Activated CD4-positive, alpha-beta T cell treated with anti-CD3 and anti-CD28 coated beads for 36 hours (primary cell): ENCODE results near the gene APOBEC2. TPM values are rescaled to one million over a fixed set of nuclear protein-coding genes. Genes with fewer than 3 reads are reported as not detected.

ENCODE experiments used
- ATAC-seq: fragments of 200-7000 bp; cut with Tn5 transposase; one replicate; pipeline ENCODE4 v1.10.0; 2021; ENCODE audit warnings: mild to moderate bottlenecking, moderate library complexity
- CTCF ChIA-PET: fragments of 350-600 bp; sonication (Branson Sonifier 250); formaldehyde crosslinking; loops from one replicate; lab custom pipeline; 2021; ENCODE audit warnings: antibody characterized with exemption; lab: Charles Lee
- POLR2A ChIA-PET: fragments of 350-600 bp; sonication (Branson Sonifier 250); formaldehyde crosslinking; loops from one replicate; lab custom pipeline; 2021; ENCODE audit warnings: antibody characterized with exemption, inconsistent platforms; lab: Charles Lee
- DNase-seq: peaks from one replicate; pipeline ENCODE4 v3.0.0-alpha.2; 2020
- H3K27ac Mint-ChIP-seq: one replicate; pipeline ENCODE4 v1.8.0; 2021; ENCODE audit warnings: mixed read lengths
- H3K27me3 Mint-ChIP-seq: one replicate; pipeline ENCODE4 v1.8.0; 2021; ENCODE audit warnings: mixed read lengths
- H3K36me3 Mint-ChIP-seq: one replicate; pipeline ENCODE4 v1.8.0; 2021; ENCODE audit warnings: low read depth, mixed read lengths
- H3K4me1 Mint-ChIP-seq: one replicate; pipeline ENCODE4 v1.8.0; 2021; ENCODE audit warnings: mixed read lengths
- H3K4me3 Mint-ChIP-seq: one replicate; pipeline ENCODE4 v1.8.0; 2021; ENCODE audit warnings: mild to moderate bottlenecking, moderate library complexity, mixed read lengths
- H3K9me3 Mint-ChIP-seq: one replicate; pipeline ENCODE4 v1.8.0; 2021; ENCODE audit warnings: low read depth, mixed read lengths
- intact Hi-C, 2 experiments: fragments of 100-400 bp; cut with DNase I in 1 of 2; cut with micrococcal nuclease in 1 of 2; formaldehyde crosslinking; loops; one replicate each; pipeline versions ENCODE4 v1.14.2 to v1.15.1; 2022 to 2024; cut with DNase I, micrococcal nuclease
- total RNA-seq, 2 experiments: library from RNA; stranded (reverse); gene quantifications; one replicate each; pipeline ENCODE4 v1.2.3, GENCODE V29; 2021

APOBEC2 gene
- total RNA-seq, 2 experiments from 2014 or later, result not detected

DNA sequence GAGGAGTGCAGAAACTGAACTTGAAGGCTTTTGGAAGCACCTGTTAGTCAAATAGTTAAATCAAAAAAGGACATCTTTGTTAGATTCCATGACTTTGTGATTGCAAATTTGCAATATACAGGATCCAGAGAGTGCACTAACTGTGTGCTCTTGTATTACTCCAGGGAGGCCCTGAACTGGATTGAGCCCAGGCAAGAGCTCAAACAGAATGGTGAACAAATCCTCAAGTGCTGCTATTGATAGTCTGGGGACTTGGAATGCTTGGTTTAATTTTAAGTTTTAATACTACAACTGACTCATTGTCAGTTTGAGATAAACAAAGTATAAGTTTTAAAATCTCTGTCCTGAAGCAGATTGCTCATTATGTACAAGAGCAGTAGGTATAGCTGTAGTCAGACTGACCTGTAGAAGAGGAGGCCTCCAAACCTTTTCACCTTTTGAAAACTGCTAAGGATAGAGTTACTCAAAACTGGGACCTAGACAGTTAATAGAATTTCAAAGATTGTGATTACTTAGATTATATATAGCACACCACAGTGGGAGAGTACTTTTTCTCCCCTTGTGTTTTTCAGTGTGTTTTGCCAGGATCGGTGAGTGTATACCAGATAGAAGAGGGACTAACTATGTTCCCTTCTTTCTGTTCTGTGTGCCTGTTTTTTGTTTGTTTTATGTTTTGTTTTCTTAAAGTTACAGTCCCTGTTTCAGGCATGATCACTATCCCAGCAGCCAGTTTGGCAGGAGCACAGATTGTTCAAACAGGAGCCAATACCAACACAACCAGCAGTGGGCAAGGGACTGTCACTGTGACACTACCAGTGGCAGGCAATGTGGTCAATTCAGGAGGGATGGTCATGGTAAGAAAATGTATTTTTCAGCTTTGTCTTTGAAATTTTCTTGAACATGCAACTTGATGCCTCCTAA lies 38.1 kb downstream of the APOBEC2 start:
- ChIA-PET POLR2A (no interaction called here), CTCF (interaction anchor here (0.6 to 2.3 kb wide), 5 partner anchors 8 to 227 kb away, joined by 3 to 15 read pairs (median 4); no protein-coding TSS in a partner anchor)
- no peak for DNase-seq
- Mint-ChIP-seq H3K27me3 (no peaks in the 10 kb centered on the region), H3K9me3 (no peaks in the 10 kb centered on the region), H3K4me1 (no peaks in the 10 kb centered on the region), H3K27ac (no peak overlapping the region), H3K36me3 (peaks cover 47% of the 10 kb centered on the region), H3K4me3 (no peak overlapping the region)
- ATAC-seq, result no peak
- intact Hi-C loops, result loop anchor here in 1 of 2 experiments (5.0 kb wide), 2 partner anchors 91 to 226 kb away; no protein-coding TSS in a partner anchor

DNA sequence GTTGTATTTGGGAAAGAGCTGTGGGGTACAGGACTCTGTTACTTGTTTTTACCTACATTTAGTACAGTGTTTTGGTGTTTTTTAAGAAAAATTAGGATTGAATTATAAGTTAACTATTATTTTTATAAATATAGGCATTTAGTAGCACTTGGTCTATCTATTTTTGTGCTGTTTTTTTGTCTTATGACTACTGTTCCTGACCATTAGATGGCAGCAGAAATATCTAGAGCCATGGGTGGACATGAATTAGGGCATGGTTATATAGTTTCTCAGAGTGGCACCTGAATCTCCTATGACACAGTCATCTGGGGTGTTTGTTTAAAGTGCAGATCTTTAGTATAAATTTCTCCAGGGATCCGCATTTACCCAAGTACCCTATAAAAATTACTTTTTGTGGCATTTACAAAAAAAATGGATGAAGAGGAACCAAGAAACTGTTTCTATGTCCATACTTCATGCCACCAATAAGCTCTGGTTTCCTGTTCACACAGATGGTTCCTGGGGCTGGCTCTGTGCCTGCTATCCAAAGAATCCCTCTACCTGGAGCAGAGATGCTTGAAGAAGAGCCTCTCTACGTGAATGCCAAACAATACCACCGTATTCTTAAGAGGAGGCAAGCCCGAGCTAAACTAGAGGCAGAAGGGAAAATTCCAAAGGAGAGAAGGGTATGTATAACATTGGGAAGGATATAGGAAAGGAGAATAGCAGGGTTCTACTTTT lies 39.6 kb downstream of the APOBEC2 start:
- Mint-ChIP-seq H3K9me3 (no peaks in the 10 kb centered on the region), H3K4me1 (no peaks in the 10 kb centered on the region), H3K36me3 (peaks cover 59% of the 10 kb centered on the region), H3K27me3 (no peaks in the 10 kb centered on the region), H3K4me3 (no peak overlapping the region), H3K27ac (no peak overlapping the region)
- no peak for DNase-seq
- CTCF ChIA-PET, result interaction anchor here (0.9 to 2.3 kb wide), 7 partner anchors 9 to 225 kb away, joined by 3 to 15 read pairs (median 5); no protein-coding TSS in a partner anchor
- peak; percentile 36 for ATAC-seq
- intact Hi-C loops, result loop anchor here (1.0 to 5.0 kb wide), 3 partner anchors 90 to 225 kb away; no protein-coding TSS in a partner anchor
- POLR2A ChIA-PET, result no interaction called here

DNA sequence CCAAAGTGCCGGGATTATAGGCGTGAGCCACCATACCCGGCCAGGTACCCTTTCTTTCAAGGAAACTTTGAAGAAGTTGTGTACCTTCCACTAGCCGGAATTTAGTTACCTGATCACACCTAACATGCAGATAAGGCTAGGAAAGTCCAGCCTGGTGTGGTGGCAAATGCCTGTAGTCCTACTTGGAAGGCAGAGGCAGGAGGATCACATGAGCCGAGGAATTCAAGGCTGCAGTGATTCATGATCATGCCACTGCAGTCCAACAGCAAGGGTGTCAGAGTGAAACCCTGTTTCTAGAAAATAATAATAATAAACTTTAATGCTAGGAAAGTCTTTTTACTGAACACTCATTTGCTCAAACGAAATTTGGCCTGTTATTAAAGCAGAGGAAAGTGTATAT lies 40.7 kb downstream of the APOBEC2 start:
- Mint-ChIP-seq H3K4me1 (no peaks in the 10 kb centered on the region), H3K27ac (no peak overlapping the region), H3K4me3 (no peak overlapping the region), H3K27me3 (no peaks in the 10 kb centered on the region), H3K9me3 (no peaks in the 10 kb centered on the region), H3K36me3 (peaks cover 68% of the 10 kb centered on the region)
- intact Hi-C loops, result loop anchor here in 1 of 2 experiments (5.0 kb wide), 2 partner anchors 89 to 224 kb away; no protein-coding TSS in a partner anchor
- ChIA-PET POLR2A (no interaction called here), CTCF (interaction anchor here (0.8 kb wide), 1 partner anchor 84 kb away, joined by 3 read pairs; no protein-coding TSS in a partner anchor)
- ATAC-seq (no peak), DNase-seq (no peak)

DNA sequence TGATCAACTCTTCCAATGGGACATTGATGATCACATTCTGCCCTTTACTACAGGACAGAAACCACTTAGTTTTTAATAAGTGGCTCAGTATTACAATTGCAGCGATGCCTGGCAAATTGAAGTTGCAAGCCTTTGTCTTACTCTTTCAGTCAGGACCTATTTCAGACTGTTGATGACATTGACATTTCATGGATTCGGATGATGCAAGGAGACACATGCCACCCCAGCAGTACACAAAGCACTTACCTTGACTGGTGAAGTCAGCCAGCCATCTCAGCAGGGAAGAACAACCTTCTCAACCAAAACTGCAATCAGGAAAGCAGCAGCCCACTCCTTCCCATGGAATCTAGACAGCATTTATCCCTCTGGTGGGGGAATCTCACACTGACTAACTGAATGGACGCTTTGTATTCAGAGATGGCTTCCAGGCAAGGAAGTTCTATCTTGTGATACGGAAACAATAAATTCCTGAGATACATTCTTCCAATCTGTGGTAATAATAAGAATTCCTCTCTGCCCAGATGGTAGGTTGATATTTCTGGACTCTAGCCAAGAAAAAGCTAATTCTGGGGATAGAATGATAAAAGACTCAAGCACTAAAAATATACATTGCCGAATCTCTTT lies 44.6 kb downstream of the APOBEC2 start:
- peaks cover 75% of the 10 kb centered on the region for H3K36me3 Mint-ChIP-seq
- CTCF ChIA-PET, result no interaction called here

DNA sequence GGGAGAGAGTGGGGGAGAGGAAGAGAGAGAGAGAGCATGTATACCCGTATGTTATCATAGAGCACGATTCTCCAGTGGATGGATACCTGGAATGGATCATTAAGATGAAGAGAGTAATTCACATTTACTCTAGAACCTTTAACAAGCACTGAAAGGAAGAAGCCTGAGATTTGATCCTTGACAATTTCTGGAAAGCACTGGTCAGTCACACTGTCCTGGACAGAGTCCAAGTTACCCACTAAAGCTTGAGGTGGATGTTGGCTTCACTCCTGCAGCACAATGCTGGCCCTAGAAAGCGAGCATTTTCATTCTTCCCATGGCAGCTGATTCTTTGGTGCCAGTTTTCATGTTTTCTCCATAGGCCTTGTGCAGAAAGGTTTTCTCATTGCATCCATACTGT lies 45.4 kb downstream of the APOBEC2 start:
- DNase-seq, result no peak
- no peak for ATAC-seq
- Mint-ChIP-seq H3K27me3 (no peaks in the 10 kb centered on the region), H3K4me3 (no peak overlapping the region), H3K4me1 (no peaks in the 10 kb centered on the region), H3K36me3 (peaks cover 69% of the 10 kb centered on the region), H3K27ac (no peak overlapping the region), H3K9me3 (no peaks in the 10 kb centered on the region)
- intact Hi-C loops, result no loop called here
- ChIA-PET POLR2A (no interaction called here), CTCF (no interaction called here)

More for the DNA sequence above, 44.6 kb downstream of the APOBEC2 start:
- intact Hi-C loops, result no loop called here
- Mint-ChIP-seq H3K27ac (no peak overlapping the region), H3K4me1 (no peaks in the 10 kb centered on the region), H3K27me3 (no peaks in the 10 kb centered on the region), H3K9me3 (no peaks in the 10 kb centered on the region), H3K4me3 (no peak overlapping the region)
- ATAC-seq, result no peak
- DNase-seq, result no peak
- POLR2A ChIA-PET, result no interaction called here

DNA sequence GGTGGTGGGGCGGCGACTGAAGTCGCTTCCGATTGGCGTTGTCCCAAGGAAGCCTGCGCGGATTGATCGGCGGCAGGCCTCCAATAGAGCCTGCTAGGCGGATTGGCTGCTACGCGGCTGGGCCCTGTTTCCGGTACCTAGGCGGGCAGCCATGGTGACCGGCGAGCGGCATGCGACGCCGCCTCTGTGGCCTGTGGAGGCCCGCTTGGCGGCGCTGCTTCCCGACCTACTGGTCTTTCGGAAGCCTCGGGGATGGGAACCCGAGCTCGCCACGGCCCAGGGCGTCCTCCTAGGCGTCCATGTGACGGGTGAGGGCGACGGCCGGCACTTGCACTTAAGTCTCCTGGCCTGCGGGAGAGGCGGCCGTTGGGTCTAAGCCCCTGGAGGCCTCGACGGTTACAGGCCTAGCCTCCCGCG lies 47.9 kb downstream of the APOBEC2 start:
- Mint-ChIP-seq H3K27ac (no peak overlapping the region), H3K9me3 (no peaks in the 10 kb centered on the region), H3K36me3 (peaks cover 53% of the 10 kb centered on the region), H3K27me3 (no peaks in the 10 kb centered on the region), H3K4me1 (no peaks in the 10 kb centered on the region), H3K4me3 (no peak overlapping the region)
- POLR2A ChIA-PET, result interaction anchor here (0.7 kb wide), 1 partner anchor 19 kb away, joined by 3 read pairs; no protein-coding TSS in a partner anchor
- no peak for DNase-seq
- no peak for ATAC-seq
- CTCF ChIA-PET, result interaction anchor here (1.1 kb wide), 1 partner anchor 82 kb away, joined by 5 read pairs; no protein-coding TSS in a partner anchor
- intact Hi-C loops, result no loop called here

DNA sequence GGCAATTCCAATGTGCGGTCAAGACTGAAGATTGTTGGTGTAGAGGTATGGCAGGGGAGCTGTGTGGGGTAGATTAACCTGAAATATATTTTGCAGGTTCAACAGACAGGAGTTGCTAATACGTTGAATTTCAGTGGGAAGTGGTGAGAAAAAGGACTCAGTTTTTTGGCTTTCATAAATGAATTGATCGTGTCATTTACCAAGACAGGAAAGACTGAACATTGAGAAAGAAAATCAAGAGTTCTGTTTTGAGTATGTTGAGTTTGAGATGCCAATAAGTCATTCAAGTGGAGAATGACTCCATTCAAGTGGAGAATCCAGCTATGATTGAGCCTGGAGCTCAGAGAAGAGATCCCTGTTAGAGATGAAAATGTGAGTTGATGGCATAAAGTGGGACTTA lies 50.8 kb downstream of the APOBEC2 start:
- H3K4me3 Mint-ChIP-seq, result no peak overlapping the region
- H3K4me1 Mint-ChIP-seq, result no peaks in the 10 kb centered on the region
- ATAC-seq, result peak; percentile 89
- ChIA-PET POLR2A (interaction anchor here (0.8 to 1.0 kb wide), 2 partner anchors 15 to 96 kb away, joined by 4 to 5 read pairs; no protein-coding TSS in a partner anchor), CTCF (interaction anchor here (0.7 to 1.7 kb wide), 9 partner anchors 11 to 215 kb away, joined by 3 to 6 read pairs (median 4); no protein-coding TSS in a partner anchor)
- DNase-seq, result no peak
- H3K9me3 Mint-ChIP-seq, result no peaks in the 10 kb centered on the region
- no peak overlapping the region for H3K27ac Mint-ChIP-seq
- intact Hi-C loops, result loop anchor here (1.0 kb wide), 1 partner anchor 95 kb away; no protein-coding TSS in a partner anchor
- no peaks in the 10 kb centered on the region for H3K27me3 Mint-ChIP-seq
- peaks cover 28% of the 10 kb centered on the region for H3K36me3 Mint-ChIP-seq

DNA sequence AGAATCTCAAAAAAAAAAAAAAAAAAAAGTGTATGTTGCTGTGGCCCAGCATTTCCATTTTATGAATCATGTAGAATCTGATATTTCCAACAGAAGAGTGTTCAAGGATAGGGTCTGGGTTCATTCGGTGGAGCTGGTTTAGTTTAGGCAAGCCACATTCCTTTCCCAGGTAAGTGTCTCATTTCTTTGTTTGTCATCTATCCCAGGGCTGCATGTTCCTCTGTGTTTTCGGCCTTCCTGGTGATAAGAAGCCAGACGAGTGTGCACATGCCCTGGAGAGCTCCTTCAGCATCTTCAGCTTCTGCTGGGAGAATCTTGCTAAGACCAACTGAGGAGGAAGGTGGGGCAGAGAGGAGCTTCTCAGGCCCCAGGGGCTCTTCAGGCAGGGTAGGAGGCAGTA lies 58.0 kb downstream of the APOBEC2 start:
- Mint-ChIP-seq H3K4me1 (no peaks in the 10 kb centered on the region), H3K27me3 (no peaks in the 10 kb centered on the region), H3K9me3 (no peaks in the 10 kb centered on the region), H3K4me3 (no peak overlapping the region), H3K36me3 (no peaks in the 10 kb centered on the region), H3K27ac (no peak overlapping the region)
- ChIA-PET CTCF (interaction anchor here (0.6 to 1.6 kb wide), 2 partner anchors 71 to 216 kb away, joined by 3 to 4 read pairs; no protein-coding TSS in a partner anchor), POLR2A (no interaction called here)
- DNase-seq, result no peak
- intact Hi-C loops, result no loop called here
- ATAC-seq, result no peak

Other genes starting within 250 kb of the APOBEC2 start
- gene UNC5CL, start 14.0 kb upstream of the APOBEC2 start, total RNA-seq, result 1 to 10 TPM; 1.8 to 1.9 TPM
- not detected for gene TSPO2, start 10.7 kb upstream of the APOBEC2 start, total RNA-seq
- 10 to 100 TPM; 35.3 to 45.1 TPM for gene OARD1, start 19.2 kb downstream of the APOBEC2 start, total RNA-seq
- gene NFYA, start 19.8 kb downstream of the APOBEC2 start, total RNA-seq, result 10 to 100 TPM; 31.5 to 38.2 TPM
- not detected for gene TREML1, start 101.1 kb downstream of the APOBEC2 start, total RNA-seq
- not detected for gene TREM2, start 109.9 kb downstream of the APOBEC2 start, total RNA-seq
- 1 to 10 TPM; 7.1 to 8.2 TPM for gene TREML2, start 147.9 kb downstream of the APOBEC2 start, total RNA-seq
- gene TREML4, start 175.1 kb downstream of the APOBEC2 start, total RNA-seq, result not detected
- gene TREM1, start 233.5 kb downstream of the APOBEC2 start, total RNA-seq, result under 1 TPM; 0.62 to 0.86 TPM